Fibroblast of skin of right biceps (primary cell): ENCODE results near the gene SNN.

Experiments
- DNase-seq: peaks from one replicate; pipeline ENCODE4 v3.0.0-alpha.2; 2013

The SNN gene

GRCh38 chr16:11681976-11682654 is 13.9 kb downstream of the SNN start:
- no peak for DNase-seq

DNA sequence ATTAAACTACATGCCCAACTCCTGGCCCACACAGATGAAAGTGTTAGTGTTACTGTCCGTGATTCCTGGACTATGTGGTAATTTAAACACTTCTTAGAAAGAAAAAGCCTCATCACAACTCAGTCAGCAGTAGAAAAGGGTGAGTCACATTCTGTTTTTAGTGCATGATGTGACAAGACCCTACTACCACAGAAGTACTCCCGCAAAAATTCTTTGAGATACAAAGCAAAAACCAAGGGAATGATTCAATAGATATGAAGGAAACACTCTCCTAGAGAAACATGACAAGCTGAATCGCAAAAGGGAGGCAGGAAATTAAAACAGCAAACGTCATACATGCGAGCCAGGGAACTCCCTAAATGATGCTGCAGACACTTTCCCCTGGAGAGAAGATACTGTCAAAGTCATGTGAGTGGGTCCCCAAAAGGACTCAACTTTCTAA is 14.4 kb downstream of the SNN start:
- DNase-seq, result peak; percentile 93

GRCh38 chr16:11683145-11683544 is 14.9 kb downstream of the SNN start:
- DNase-seq, result no peak

DNA sequence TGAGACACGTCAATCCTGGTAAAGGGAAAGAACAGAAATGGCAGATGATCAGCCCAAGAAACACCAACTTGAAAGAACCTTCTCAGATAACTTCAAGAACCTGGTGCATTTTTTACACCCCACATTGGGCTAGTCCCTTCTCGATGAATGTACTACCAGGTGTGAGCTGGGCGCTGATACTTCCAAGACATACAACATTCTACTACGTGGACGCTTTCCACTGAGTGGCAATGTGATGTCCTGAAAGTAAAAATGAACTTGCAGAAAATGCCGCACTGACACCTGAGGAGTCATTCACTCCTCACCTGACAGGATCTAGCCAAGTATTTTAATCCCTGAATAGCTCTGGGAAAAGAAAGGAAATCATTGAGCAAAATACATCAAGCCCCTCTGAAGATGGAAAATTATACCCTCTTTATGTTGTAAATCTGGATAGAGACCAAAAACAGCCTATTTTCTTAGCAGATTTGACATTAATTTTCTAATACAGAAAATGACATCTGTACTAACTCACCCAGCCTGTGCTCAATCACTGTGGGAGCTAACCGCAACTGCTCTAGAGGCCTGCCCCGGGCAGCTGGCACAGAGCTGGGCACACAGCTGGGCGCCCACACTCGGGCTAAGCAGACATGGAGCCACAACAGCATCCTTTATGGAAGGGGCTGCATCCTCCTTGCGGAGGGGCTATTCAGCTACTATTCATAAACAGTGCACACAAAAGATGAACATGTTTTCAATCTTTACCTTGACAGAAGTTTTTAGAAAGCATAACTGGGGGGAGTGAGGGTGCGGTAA is 16.2 kb downstream of the SNN start:
- DNase-seq, result no peak

DNA sequence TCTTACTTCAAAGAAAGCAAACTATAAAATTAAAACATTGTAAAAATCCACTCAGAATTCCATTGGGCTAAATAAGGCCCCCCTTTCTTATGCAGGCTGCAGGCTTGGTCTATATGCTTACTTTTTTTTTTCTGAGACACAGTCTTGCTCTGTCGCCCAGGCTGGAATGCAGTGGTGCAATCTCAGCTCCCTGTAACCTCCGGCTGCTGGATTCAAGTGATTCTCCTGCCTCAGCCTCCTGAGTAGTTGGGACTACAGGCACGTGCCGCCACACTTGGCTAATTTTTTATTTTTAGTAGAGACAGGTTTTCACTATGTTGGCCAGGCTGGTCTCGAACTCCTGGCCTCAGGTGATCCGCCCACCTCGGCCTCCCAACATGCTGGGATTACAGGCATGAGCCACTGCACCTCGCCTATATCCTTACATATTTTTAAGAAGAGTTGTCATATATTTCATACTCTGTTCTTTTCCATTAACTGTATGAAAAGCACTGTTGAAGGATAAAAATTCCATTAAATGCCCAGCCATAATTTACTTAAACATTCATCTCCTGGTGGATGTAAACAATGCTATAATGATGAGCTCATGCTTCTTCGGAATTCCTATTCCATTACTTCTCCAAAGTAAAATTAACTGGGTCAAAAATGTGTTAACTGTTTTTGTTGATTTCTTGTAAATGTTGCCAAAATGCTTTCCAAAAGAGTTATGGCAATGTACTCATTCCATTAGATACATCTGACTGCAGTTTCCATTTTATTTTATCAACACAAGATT is 17.8 kb downstream of the SNN start:
- DNase-seq, result peak; percentile 52

DNA sequence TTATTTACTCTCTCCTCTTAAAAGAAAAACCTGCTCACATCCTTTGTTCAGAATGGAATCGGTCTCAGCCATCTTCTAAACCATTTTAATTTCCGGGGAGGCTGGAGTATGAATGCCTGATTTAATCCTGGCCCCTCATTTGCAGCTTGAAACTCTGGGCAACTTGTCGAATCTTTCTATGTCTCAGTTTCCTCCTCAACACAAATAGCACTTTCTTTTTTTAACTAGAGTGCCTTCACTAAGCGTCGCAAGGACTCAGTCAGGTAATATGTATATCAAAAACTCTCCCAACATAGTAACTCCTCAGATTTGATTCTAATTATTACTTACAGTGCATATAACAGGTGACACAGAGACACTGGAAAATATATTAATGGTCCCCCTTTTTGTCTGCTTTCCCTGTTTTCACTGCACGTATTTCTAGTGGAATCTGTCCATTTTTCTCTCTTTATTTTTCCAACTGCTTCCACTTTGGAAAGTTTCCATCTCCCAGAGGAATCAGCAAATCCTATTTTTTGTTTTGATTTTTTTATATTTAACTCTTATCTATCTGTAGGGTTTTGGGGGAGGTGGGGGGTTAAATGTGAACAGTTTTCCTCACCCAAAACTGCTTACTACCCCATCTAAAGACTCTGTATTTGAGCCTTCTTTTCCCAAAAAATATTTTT is 18.6 kb downstream of the SNN start:
- DNase-seq, result no peak

GRCh38 chr16:11687601-11688519 is 19.6 kb downstream of the SNN start:
- no peak for DNase-seq

DNA sequence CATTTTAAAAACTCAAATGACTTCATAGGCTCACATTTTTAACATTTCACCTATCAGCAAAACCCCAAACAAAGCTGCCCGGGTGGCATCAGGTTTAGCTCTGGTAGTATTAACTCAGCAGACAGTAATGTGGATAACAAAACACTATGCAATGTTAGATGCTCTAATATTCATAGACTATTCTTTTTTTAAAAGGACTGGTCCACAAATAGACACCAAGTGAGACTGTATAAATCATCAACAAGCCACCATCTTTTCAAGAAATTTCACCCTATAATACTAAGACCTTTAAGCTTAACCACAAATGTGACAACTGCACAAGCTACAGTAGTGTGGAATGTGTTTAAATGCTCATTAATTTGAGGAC is 20.2 kb downstream of the SNN start:
- no peak for DNase-seq

GRCh38 chr16:11689031-11689840 is 21.0 kb downstream of the SNN start:
- no peak for DNase-seq

DNA sequence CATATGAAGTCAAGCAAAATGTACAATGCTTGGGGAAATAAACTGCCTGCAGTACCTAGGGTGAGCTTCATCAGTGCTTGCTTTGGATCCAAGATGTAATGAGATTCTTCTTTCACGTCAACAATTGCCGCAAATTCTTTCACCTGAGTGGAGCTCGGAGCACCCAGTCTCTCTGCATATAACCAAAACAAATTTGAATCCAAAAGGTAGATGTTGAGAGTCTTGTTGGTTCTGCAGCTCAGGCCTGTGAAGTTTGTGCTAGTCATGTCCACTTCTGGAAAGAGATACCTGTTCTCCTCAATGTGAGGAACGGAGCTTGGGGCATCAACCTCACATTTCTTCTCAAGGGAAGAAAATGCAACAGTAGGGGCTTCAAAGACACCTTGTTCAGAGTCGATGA is 23.0 kb downstream of the SNN start:
- no peak for DNase-seq

DNA sequence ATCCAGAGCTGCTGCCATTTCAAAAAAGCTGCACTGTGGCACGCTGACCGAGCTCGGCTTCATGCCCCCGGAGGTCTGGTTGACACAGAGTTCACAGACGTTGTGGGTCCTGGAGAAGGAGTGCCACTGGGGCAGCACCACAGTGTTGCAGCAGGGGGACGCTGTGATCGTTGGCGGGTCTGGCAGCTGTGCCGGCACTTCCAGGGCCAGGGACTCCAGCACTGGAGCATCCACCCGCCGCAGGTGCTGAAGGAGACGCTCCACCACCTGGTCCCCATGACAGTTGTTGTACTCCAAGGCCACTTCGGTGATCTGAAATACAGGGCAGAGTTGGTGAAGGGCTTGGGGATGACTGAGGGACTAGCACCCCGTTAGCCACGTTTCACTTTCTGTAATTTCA is 23.5 kb downstream of the SNN start:
- DNase-seq, result no peak

- DNase-seq, result no peak
Measured at GRCh38 chr16:11692171-11692570, 23.9 kb downstream of the SNN start.

DNA sequence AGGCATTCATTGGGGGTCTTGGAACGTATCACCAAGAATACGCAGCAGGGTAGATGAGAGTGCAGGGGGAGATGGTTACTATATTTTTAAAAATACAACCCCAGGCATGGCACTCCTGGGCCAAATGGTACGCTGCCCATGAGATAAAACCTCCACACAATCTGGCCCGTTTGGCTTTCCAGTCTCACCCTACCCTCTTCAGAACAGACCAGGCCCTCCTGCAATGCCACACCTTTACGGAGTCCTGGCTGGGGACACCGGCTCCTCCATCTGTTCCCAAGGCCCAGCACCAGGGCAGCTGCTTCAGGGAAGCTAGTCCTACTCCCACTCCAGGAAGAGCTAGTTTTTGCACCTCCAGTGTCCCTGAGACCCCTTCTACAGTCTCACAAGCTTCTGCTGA is 24.4 kb downstream of the SNN start:
- DNase-seq, result no peak

DNA sequence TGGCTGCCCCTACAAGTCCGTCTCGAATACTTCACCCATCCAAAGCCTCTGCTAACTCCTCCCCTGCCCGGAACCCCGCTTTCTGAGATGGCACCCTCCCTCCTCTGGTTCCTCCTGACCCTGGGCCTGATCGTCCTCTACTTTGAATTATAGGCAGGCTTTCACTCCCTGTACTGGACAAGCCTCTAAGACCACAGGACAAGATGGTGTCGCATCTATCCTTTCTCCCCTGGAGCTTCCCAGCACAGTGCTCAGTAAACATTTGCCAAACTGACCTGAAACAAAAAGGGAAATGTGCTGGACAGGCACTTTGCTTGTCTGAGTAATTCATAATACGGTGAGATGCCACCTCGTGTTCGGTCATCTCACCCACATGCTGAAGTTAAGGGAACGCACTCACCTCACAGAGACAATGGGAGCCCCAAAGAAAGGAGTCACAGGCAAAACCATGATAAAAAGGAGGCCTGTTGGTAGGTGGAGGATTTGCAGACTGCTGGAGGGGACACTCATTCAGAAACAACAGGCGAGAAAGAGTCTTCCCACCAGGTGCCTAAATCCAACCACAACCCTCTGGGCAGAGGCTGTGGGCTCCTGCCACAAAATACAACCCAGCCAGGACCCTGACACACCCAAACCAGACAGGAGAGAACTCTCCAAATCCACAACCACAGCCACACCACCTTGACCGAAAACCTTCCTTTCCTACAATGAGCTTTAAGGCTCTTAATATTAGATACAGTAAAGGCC is 28.2 kb downstream of the SNN start:
- no peak for DNase-seq

DNA sequence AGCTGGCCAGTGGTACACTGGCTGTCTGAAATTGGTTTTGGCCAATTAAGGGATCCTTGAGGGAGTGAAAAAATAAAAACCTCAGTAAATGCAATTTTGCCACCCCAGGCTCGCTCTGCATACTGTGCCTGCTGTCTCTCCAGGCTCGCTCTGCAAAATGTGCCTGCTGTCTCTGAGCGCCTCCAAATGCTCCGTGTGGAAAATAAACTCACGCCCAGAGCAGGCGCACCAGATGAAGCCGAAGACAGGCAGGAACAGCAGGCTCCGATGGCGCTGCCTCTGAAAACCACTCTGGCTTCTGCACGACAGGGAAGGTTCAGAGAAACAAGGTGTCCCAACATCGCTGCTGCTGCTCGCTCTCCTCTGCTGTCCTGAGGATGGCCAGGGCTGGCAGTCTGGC is 29.1 kb downstream of the SNN start:
- DNase-seq, result no peak

GRCh38 chr16:11698271-11698689 is 30.0 kb downstream of the SNN start:
- DNase-seq, result no peak

DNA sequence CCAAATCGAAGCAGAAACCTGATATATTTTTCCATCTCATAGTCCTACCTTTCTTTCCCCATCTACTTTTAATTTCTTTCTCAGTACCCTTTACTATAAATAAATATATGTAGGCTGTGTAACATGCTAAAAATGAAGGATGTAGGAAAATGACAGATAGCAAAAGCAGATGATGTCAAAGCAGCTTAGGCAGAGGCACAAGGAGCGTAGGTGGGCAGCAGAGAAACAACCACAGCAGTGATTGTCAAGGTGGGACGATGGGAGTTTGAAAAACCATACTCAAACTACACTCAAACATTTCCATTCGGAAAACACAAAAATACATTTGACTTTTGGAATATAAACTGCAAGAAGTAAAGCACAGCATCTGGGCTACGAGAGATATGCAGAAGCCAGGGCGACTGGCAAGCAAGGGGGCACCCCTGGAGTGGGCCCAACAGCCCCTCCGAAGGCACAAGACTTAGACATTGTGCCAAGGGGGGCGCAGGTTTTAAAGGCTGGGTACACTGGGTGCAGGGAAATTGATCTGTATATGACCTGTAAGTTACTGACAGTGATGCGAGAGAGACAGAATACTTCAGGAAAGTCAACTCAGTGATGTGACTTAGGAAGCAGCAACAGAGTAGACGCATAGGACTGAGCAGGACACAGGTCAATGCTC is 31.1 kb downstream of the SNN start:
- no peak for DNase-seq

GRCh38 chr16:11700264-11701029 is 32.2 kb downstream of the SNN start:
- DNase-seq, result no peak
